ENCODE results near the gene GXYLT2. TPM values are rescaled to one million over a fixed set of nuclear protein-coding genes. Genes with fewer than 3 reads are reported as not detected.

Gene GXYLT2
- total and polyA plus RNA-seq, 7 donors: 0.04 to 5.9 (median 0.84) TPM

DNA sequence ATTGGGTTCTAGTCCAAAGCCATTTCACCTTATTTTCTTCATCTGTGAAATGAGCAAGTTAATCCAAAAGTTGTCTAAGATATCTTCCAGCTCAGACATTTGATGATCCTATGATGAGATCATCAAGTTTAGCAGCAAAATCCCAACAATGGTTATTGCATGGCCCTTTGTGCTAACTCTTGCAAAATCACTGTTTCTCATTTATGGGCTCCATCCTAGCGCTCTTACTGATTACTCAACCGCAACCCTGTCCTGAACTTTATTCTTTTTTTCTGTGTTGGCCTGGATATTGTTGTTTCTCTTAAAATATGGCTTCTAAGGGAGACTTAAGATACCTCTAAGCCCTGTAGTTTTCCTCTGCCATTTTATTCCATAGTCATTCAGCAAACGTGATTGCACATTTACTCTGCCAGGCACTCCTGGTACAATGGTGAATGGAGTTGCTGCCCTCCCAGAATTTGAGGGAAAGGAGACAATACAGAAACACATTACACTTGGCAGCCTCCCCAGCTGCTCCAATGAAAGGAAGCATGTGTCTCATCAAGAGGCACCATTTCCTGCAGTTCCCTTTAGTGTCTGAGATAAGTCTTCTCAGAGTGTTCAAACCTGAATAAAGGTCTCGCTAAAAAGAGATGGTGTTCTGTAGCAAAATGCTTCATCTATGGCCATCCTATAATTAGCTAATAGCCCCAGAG, 4.4 kb downstream of the GXYLT2 start:
- no peak overlapping the region for H3K4me3 ChIP-seq
- no peak overlapping the region for H3K27ac ChIP-seq
- H3K36me3 ChIP-seq (ENCODE audit: insufficient read depth in 1 of 2, low read depth in 1 of 2): no peaks in the 10 kb centered on the region
- ATAC-seq (peak in 3 of 4 donors; percentile 23 to 59 (median 53)), DNase-seq (no peak)
- TF ChIP-seq CTCF (IDR thresholded peaks at IDR 0.05): no peak
- no peaks in the 10 kb centered on the region for H3K9me3 ChIP-seq
- peaks cover 0 to 1% (median 0%) of the 10 kb centered on the region in 3 donors for H3K27me3 ChIP-seq (ENCODE audit: insufficient read depth in 3 of 3, low read length in 2 of 3)
- 47 to 66% (median 50%) methylated on average over 4 of the region's 4 CpGs for WGBS, 3 donors
- intact Hi-C loops (cut with DNase I): no loop called here
- peaks cover 4% of the 10 kb centered on the region for H3K4me1 ChIP-seq

DNA sequence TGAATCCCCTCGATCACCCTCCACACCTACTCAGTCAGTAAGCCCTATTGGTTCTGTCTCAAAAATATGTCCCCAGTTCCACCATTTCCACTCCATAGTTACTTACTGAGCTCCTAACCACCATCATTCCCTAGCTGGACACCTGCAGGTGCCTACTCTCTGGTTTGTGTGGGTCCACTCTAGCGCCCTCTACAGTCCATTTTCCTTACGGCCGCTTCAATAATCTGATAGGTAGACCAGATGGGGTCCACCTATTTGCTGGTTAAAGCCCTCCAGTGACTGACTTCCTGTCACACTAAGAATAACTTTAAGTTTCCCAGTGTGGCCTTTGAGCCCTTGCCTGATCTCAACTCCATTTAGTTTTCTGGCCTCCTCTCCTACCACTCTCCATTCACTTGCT, 5.0 kb downstream of the GXYLT2 start:
- no peak overlapping the region for H3K4me3 ChIP-seq
- H3K36me3 ChIP-seq (ENCODE audit: insufficient read depth in 1 of 2, low read depth in 1 of 2): no peaks in the 10 kb centered on the region
- intact Hi-C loops (cut with DNase I): no loop called here
- TF ChIP-seq CTCF (IDR thresholded peaks at IDR 0.05): no peak
- H3K4me1 ChIP-seq: no peaks in the 10 kb centered on the region
- H3K27ac ChIP-seq: no peak overlapping the region
- no peaks in the 10 kb centered on the region for H3K9me3 ChIP-seq
- 64 to 70% (median 68%) methylated on average over 4 of the region's 4 CpGs for WGBS, 3 donors
- DNase-seq (no peak), ATAC-seq (no peak)
- H3K27me3 ChIP-seq (ENCODE audit: insufficient read depth in 3 of 3, low read length in 2 of 3): peaks cover 0 to 1% (median 0%) of the 10 kb centered on the region in 3 donors

- Histone ChIP-seq H3K27me3 (ENCODE audit: insufficient read depth in 3 of 3, low read length in 2 of 3) (peaks cover 0 to 1% (median 0%) of the 10 kb centered on the region in 3 donors), H3K4me1 (no peaks in the 10 kb centered on the region), H3K27ac (no peak overlapping the region), H3K9me3 (no peaks in the 10 kb centered on the region), H3K36me3 (ENCODE audit: insufficient read depth in 1 of 2, low read depth in 1 of 2) (no peaks in the 10 kb centered on the region), H3K4me3 (no peak overlapping the region)
- WGBS, 3 donors: 93 to 97% (median 94%) methylated on average over 5 of the region's 5 CpGs
- intact Hi-C loops (cut with DNase I): no loop called here
- DNase-seq (no peak), ATAC-seq (no peak)
- TF ChIP-seq CTCF (IDR thresholded peaks at IDR 0.05): no peak
Observed at GRCh38 chr3:72894976-72895552, 7.2 kb downstream of the GXYLT2 start.

DNA sequence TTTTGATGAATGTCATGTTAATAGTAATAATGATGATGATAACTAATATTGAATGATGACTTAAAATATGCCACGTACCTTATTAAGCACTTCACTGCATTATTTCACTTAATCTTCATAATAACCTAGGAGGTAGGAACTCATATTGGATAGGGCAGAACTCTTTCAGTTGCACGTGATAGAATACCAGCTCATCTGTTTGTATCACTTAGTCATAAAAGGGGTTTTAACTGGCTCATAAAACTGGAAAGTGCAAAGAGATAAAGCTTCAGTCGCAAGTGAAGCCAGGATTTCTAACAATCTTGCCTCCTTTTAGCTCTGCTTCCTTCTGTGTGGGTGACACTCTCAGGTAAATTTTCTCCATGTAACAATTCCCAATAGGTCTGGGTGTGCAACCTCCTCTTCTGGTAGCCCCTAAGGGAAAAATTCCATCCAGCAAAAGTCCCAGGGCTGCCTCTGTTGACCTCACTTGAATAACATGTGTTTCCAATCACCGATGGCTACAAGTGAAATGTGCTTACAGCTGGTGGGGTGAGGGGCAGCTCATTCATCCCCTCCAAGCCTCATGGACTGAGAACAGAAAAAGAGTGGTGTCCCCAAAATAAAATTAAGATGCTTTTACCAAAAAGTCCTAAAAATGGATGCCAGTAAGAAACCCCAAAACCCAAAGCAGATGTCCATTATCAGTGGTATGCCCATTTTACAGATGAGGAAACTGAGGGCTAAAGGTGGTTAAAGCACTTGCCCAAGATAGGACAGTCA, 9.3 kb downstream of the GXYLT2 start:
- Histone ChIP-seq H3K27me3 (ENCODE audit: insufficient read depth in 3 of 3, low read length in 2 of 3) (peaks cover 0 to 1% (median 0%) of the 10 kb centered on the region in 3 donors), H3K27ac (no peak overlapping the region), H3K9me3 (no peaks in the 10 kb centered on the region), H3K36me3 (ENCODE audit: insufficient read depth in 1 of 2, low read depth in 1 of 2) (no peaks in the 10 kb centered on the region), H3K4me3 (no peak overlapping the region), H3K4me1 (no peaks in the 10 kb centered on the region)
- no peak for ATAC-seq
- TF ChIP-seq CTCF (IDR thresholded peaks at IDR 0.05): no peak
- intact Hi-C loops (cut with DNase I): no loop called here
- 51 to 62% (median 57%) methylated on average over 4 of the region's 4 CpGs for WGBS, 3 donors
- DNase-seq: no peak
